GM21367 (cell line): ENCODE data around the gene CBX3.
"Not testable (repeated sequence)": the region's sequence is repeated elsewhere in the genome, so short reads cannot be mapped to it uniquely, and the experiment has no call there.

Source experiments
- ATAC-seq: cut with Tn5 transposase; IDR thresholded peaks from one replicate; pipeline ENCODE4 v1.9.1; 2021; ENCODE audit not compliant: unreplicated experiment

Gene CBX3

DNA sequence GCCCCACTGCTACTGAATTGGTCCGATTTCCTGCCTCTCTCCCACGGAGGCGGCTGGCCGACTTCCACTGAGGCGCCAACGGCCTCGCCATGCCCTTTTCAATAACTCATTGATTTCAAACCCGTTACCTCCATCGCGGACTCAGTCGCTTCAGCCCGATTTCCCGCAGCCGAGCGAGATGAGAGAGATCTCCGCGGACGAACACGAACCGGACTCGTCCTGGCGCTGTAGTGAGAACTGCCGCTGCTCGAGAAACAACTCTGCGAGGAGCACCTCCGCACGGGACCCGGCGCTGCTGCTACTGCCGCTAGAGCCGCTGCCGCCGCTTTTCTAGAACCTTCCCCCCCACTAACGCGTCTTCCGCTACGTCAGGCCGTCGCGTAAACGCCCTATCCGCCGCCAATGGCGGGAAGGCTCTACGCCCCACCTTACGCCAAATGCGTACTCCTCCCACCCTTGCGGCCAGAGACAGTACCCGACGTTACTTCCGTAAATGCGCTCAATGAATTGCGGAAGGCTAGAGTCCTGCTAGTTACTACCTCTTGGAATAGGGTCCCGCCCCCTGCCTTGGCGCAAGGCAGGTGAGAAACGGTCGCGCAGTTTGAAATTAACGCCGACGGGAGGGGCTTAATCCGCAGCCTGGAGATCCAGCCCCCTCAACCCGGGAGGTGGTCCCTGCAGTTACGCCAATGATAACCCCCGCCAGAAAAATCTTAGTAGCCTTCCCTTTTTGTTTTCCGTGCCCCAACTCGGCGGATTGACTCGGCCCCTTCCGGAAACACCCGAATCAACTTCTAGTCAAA is 900 bp upstream of the CBX3 start, which contains the start of gene HNRNPA2B1:
Gene HNRNPA2B1 (minus strand): TSS at position 303 of the 803 bp plus-strand sequence. CDS start 169 bp downstream, at position 134.
- ATAC-seq = peak; percentile 43

DNA sequence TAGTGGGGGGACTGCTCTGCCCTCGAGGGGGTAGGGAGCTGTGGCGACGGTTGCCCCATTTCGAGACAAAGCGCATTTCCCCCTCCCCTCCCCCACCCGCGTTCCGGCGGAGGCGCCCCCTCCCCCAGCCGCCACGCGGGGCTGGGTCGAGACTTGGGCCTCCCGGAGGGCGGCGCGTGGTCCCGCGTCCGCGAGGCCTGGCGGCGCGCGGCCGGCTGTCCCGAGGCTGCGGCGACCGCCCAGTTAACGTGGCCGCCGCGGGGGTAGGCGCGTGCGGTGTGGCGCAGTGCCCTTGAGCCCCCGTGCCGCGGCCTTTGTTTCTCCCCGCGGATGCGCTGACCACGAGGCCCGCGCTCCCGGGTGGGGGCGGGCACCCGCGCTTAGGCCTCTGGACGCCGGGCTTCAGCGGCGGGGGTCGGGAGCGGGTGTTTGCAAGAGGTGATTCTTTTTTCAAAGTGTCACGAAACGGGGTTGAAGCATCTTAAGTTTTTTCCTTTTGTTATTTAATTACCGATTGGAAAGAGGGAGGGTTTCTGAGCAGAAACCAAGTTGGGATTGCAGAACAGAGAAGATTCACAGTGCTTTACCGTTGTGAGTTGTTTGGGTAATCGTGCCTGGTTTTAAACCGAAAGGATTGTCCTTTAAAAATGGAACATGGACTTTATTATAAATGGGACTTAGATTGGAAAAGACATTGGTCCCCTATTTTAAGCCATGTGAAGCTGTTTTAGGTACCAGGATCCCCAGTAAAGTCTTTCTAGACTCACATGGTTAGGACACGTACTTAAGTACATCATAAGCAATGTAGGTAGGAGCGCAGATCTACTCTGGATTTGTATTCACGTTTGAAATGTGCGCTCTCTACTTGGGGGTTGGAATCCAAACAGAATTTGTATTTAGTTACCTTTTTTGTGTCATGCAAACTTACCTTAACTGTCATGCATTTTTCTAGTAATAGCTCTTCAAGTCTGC is 760 bp downstream of the CBX3 start:
- ATAC-seq = no peak

DNA sequence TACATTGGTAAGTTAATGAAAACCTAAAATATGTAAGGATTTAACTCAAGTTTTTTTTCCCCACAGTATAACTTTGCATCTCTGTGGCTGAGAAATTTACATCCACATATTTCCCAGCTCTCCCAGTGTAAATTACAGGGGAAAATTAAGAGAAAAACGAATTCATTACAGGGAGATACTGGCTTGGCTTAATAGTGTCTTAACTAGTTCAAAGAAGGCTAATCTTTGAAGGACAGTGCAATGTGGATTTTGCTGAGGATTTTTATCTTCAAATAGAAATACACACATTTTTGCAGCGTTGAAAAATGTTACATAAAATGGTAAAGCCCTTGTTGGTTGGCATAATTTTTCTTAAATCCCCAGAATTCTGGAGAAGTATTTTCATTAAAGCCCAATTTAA is 1.5 kb downstream of the CBX3 start:
- no peak for ATAC-seq

DNA sequence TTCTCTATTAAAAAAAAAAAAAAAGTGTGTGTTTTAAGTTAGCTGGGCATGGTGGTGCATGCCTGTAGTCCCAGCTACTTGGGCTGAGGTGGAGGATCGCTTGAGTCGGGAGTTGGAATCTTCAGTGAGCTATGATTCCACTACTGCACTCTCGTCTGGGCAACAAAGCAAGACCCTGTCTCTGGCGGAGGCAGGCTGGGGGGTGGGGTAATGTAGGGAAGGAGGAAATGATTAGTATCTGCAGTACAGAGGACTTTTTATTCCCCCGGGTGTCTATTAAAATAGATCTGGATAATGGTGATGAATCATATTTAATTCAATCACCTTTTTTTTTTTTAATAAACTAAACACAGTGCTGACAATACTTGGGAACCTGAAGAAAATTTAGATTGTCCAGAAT is 6.5 kb downstream of the CBX3 start:
- no peak for ATAC-seq

DNA sequence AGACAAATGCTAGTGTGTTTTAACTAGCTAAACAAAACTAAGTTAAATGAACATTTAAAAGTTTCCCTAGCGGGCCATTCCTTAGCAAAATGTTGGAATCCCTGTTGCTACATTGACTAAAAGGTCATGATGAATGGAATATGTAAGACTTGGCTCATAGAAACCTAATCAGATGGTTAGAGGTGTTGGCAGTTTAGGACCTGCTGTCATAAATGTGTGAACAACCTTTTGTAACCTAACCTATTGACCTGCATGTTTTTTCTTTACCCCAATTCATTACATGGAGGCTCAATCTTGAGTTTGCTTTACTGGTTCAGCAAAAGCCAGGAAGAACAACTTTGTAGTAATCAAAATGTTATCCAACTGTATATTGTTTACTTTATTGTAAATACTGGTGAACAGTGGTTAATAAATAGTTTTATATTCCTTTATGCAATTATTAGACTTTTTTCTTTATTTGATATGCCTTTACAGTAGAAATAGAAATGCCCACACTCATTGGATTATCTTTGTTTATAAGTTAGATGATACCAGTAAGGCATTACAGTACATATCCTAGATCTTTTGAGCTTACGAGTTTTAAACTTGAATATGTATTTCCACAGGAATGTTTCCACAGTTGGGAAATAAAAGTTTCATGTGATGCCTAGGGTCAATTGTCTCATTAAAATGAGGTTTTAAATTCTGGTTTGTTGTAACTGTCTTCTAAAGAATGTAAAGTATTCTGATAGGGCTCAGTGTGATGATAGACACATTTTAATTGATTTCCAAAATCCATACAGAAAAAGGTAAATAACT is 11.6 kb downstream of the CBX3 start:
- no peak for ATAC-seq

DNA sequence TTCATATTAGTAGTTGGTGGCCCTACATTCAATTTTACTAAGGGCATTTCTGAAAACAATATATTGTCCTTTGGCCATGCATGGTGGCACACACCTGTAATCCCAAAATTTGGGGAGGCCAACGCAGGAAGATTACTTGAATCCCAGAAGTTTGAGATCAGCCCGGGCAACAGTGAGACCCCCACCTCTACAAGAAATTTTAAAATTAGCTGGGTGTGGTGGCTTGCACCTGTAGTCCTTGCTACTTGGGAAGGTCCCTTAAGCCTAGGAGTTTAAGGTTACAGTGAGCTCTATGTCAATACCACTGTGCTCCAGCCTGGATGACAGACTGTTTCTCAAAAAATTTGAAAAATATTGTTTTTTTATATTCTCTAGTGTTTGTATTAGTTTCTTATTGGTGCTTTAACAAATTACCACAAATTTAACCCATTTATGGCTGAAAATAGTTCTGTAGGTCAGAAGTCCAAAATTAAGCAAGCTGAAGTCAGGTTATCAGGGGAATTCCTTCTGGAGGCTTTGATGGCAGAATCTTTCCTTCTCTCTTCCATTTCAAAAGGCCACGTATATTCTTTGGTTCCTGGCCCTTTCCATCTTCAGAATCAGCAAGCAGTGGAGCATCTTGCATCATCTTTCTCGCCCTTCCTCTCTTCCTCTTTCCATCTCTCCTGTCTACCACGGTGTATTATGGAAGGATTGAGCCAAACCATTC is 12.4 kb downstream of the CBX3 start:
- ATAC-seq = no peak

DNA sequence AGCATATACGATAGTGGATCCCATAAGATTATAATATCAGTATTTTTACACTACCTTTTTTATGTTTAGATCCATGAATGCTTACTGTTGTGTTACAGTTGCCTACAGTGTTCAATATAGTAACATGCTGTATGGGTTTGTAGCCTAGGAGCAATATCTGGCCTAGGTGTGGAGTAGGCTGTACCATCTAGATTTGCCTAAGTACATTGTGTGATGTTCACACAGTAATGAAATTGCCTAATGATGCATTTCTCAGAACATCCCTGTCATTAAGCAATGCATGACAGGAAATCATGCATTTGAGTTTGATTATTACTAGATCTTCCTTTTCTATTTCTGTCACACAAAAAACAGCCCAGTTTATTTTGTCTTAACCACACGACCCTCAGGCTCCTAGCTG is 14.5 kb downstream of the CBX3 start:
- ATAC-seq = no peak

DNA sequence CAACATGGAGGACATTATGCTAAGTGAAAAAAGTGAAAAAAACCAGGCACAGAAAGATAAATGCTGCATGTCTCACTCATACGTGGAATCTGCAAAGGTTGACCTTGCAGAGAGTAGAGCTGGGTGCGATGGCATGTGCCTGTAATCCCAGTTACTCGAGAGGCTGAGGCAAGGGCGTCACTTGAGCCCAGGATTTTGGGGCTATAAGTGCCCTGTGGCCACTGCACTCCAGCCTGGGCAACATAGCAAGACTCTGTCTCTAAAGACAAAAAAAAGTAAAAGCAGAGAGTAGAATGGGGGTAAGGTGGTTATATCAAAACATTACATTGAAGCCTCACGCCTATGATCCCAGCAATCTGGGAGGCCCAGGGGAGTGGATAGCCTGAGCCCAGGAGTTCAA is 22.8 kb downstream of the CBX3 start:
- ATAC-seq = no peak

DNA sequence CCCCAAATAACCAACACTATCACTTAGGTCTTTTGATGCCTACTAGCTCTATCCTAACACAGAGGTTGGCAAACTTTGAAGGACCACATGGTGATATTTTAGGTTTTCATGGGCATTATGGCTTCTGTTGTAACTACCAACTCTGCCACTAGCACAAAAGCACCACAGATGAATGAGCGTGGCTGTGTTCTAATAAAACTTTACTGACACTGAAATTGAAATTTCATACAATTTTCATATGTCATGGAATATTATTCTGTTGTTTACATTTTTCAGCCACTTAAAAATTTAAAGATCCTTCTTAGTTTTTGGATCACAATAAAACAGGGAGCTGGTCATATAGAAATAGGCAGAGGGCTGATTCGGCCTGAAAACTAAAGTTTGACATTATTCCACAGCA is 26.4 kb downstream of the CBX3 start:
- ATAC-seq = no peak

DNA sequence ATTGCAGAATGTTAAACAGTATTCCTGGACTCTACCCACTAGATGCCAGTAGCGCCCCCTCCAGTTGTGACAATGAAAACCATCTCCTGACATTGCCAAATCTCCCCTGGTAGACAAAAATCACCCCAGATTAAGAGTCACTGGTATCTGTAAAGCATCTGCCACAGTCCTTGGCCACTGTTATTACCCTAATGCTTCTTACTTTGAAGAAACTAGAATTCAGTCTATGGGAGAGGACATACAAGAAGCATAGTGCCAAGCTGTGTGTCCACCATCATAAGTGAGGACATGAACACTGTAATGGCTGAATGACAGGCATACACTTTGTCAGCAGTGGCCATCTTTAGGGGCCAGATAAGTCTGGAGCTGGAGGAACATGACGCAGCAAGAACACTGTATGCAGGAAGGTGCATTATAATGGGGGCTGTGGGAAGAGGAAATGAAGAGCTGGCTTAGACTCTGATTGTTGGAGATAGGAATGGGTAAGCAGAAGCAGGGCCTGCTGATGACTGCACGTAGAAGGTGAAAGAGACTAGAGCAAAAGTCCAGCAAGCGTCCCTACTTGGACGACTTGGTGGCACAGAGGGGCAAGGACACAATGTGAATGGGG is 32.5 kb downstream of the CBX3 start:
- no peak for ATAC-seq

DNA sequence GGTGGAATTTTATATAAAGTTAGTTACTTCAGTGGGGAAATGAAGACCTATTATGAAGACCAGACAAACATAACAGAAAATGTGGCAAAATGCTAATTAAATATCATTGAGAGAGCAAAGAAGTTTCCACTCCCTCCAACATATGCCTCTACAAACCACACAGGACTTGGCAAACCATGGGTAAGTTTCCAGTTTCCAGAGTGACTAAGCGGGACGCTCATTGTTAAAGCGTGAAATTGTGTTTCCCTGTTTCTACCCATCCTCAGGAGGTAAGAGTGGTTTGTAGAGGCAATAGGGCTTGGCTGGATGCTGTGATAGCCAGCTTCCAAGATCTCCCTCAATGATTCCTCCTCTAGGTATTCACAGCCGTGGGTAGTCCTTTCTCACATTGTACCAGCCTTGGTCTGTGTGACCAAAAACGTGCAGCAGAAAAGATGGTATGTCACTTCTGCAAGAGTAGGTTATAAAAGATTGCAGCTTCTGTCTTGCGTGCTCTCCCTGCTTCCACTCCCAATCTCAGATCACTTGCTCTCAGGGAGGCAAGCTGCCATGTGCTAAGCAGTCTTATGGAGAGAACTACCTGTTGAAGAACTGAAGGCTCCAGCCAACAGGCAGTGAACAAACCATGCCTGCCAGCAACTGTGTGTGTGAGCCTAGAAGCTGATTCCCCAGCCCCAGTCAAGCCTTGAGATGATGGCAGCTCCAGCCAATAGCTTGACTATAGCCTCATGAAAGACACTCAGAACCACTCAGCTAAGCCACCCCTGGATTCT is 35.7 kb downstream of the CBX3 start:
- ATAC-seq = no peak

DNA sequence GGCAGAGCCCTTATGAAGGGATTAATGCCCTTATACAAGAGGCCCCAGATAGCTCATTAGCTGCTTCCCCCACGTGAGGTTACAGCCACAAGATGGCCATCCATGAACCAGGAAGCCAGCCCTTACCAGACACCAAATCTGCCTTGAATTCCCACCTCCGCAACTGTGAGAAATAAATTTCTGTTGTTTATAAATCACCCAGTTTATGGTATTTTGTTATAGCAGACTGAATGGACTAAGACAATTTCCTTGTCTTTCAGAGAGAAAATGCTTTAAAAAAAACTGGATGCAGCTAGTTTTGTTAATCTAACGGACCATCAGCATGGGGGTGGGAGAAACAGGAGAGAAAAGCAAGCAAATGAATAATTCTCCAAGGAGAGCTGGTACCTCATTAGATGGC is 36.5 kb downstream of the CBX3 start:
- no peak for ATAC-seq

DNA sequence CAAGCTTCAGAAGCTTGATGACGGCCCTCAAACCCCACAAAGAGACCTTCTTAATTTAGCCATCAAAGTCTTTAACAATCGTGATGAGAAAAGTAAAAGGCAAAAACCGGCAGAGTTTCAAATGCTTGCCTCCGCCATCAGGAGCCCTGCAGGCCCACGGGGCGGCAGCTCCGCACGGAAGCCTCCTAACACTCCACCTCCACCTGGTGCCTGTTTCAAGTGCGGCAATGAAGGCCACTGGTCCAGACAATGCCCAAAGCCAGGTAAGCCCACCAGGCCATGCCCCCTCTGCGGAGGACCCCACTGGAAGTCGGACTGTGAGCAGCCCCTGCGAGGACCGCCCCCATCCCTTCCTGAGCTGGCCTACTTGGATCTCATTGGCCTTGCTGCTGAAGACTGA is 43.6 kb downstream of the CBX3 start:
- no peak for ATAC-seq

DNA sequence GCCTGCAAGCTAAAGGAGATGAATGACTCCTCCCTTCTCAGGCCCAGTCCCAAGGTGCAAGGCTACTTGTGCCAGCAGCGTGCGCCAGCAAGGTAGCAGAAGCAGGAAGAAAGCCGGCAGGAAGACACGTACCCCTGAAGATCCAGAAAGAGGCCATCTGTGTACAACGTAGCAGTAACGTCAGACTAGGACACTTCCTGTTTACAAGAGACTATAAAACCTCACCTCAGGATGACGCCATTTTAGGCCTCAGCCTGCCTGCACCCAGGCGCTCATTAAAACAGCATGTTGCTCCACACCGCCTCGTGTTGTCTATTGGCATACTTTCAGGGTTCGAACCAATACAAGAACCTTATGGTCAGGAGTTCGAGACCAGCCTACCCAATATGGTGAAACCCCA is 48.7 kb downstream of the CBX3 start:
- ATAC-seq = no peak

DNA sequence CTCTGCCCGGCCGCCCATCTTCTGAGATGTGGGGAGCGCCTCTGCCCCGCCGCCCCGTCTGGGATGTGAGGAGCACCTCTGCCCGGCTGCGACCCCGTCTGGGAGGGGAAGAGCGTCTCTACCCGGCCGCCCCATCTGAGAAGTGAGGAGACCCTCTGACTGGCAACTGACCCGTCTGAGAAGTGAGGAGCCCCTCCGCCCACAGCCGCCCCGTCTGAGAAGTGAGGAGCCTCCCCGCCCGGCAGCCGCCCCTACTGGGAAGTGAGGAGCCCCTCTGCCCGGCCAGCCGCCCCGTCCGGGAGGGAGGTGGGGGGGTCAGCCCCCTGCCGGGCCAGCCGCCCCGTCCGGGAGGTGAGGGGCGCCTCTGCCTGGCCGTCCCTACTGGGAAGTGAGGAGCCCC is 60.3 kb downstream of the CBX3 start:
- not testable (repeated sequence) for ATAC-seq
